GM23248 (cell line): ENCODE data around the gene RER1. TPM values are rescaled to one million over a fixed set of nuclear protein-coding genes. Genes with fewer than 3 reads are reported as not detected.

Experiments used
- DNase-seq: peaks from one replicate; pipeline ENCODE4 v3.0.0-alpha.2; 2015
- H2AFZ ChIP-seq: fragments of 200-600 bp; sonication (generic); 2 replicates; pipeline ENCODE4 v1.6.1; 2016; ENCODE audit warnings: antibody characterized with exemption
- H3F3A ChIP-seq: fragments of 200-600 bp; sonication (generic); 2 replicates; pipeline ENCODE4 v1.6.1; 2016; ENCODE audit warnings: mild to moderate bottlenecking, antibody characterized with exemption, mixed run types; ENCODE audit not compliant: insufficient read depth
- H3K27ac ChIP-seq: fragments of 200-600 bp; sonication (generic); 2 replicates; pipeline ENCODE4 v1.5.1; 2016; ENCODE audit warnings: mild to moderate bottlenecking
- H3K27me3 ChIP-seq: fragments of 200-600 bp; sonication (generic); replicated peaks from 2 replicates; pipeline ENCODE4 v1.6.1; 2016; ENCODE audit warnings: mild to moderate bottlenecking; ENCODE audit not compliant: insufficient read depth
- H3K36me3 ChIP-seq: fragments of 200-600 bp; sonication (generic); 2 replicates; pipeline ENCODE4 v1.6.1; 2016; ENCODE audit warnings: low read depth, mild to moderate bottlenecking
- H3K4me1 ChIP-seq: fragments of 200-600 bp; sonication (generic); 2 replicates; pipeline ENCODE4 v1.6.1; 2016; ENCODE audit warnings: mild to moderate bottlenecking; ENCODE audit not compliant: insufficient read depth
- H3K4me2 ChIP-seq: fragments of 200-600 bp; sonication (generic); one replicate; pipeline ENCODE4 v1.6.1; 2016; ENCODE audit warnings: mild to moderate bottlenecking; ENCODE audit not compliant: unreplicated experiment
- H3K4me3 ChIP-seq: fragments of 200-600 bp; sonication (generic); 2 replicates; pipeline ENCODE4 v1.5.1; 2016; ENCODE audit warnings: mild to moderate bottlenecking
- H3K79me2 ChIP-seq: fragments of 200-600 bp; sonication (generic); 2 replicates; pipeline ENCODE4 v1.6.1; 2016; ENCODE audit warnings: mild to moderate bottlenecking; ENCODE audit not compliant: insufficient read depth
- H3K9ac ChIP-seq: fragments of 200-600 bp; sonication (generic); 2 replicates; pipeline ENCODE4 v1.6.1; 2016; ENCODE audit warnings: mild to moderate bottlenecking
- H3K9me2 ChIP-seq: fragments of 200-600 bp; sonication (generic); 2 replicates; pipeline ENCODE4 v1.6.1; 2016; ENCODE audit warnings: mixed run types, mild to moderate bottlenecking, moderate library complexity; ENCODE audit not compliant: insufficient read depth
- H3K9me3 ChIP-seq: fragments of 200-600 bp; sonication (generic); one replicate; pipeline ENCODE4 v1.6.1; 2017; ENCODE audit warnings: low read depth
- H4K20me1 ChIP-seq: fragments of 200-600 bp; sonication (generic); 2 replicates; pipeline ENCODE4 v1.6.0; 2016; ENCODE audit not compliant: insufficient read depth
- EZH2 ChIP-seq: fragments of 200-600 bp; sonication (generic); IDR thresholded peaks from 2 replicates; pipeline ENCODE4 v1.6.1; 2018; ENCODE audit warnings: antibody characterized with exemption, mild to moderate bottlenecking; ENCODE audit not compliant: insufficient read depth, poor library complexity, severe bottlenecking
- EZH2phosphoT487 ChIP-seq: fragments of 200-600 bp; sonication (generic); IDR thresholded peaks from 2 replicates; pipeline ENCODE4 v1.6.1; 2018; ENCODE audit warnings: antibody characterized with exemption, moderate library complexity, mild to moderate bottlenecking, low read depth; ENCODE audit not compliant: insufficient read depth
- WGBS, 2 experiments: methylation state at CpG; one replicate each; pipeline ENCODE4 v1.1.6; 2015 to 2017; ENCODE audit warnings: low lambda C conversion rate in 2 of 2, low coverage in 1 of 2; ENCODE audit errors: missing lambda C conversion rate in 2 of 2; 5-methylcytosine and 5-hydroxymethylcytosine counted together
- in situ Hi-C: fragments of 300-500 bp; cut with MboI; formaldehyde crosslinking; loops from 2 replicates; pipeline ENCODE4 v1.15.0; 2020
- polyA plus RNA-seq: library from polyadenylated mRNA; unstranded; fragments of >200 nt; fragmentation: Nextera tagmentation; extraction: Ambion mirVana; gene quantifications from 2 replicates; pipeline ENCODE4 v1.2.1, GENCODE V29; 2016
- total RNA-seq: library from RNA; depleted of rRNA; stranded (reverse); fragments of >200 nt; shearing (Covaris generic); gene quantifications from 2 replicates; pipeline ENCODE4 v1.2.3, GENCODE V29; 2014

Gene RER1
- total and polyA plus RNA-seq, 2 experiments from 2014 or later = 135 to 331 TPM

GRCh38 chr1:2379733-2380404 is 11.8 kb upstream of the RER1 start:
- no peaks in the 10 kb centered on the region for H3K9me2 ChIP-seq
- no peaks in the 10 kb centered on the region for H3K36me3 ChIP-seq
- 83 to 86% methylated on average over 22 to 23 of the region's 23 CpGs for WGBS, 2 experiments
- TF ChIP-seq EZH2 (no peak), EZH2phosphoT487 (no peak)
- H3K27ac ChIP-seq = no peak overlapping the region
- H3K4me2 ChIP-seq = no peak overlapping the region
- DNase-seq = no peak
- no peaks in the 10 kb centered on the region for H3K27me3 ChIP-seq
- H3K9ac ChIP-seq = no peak overlapping the region
- in situ Hi-C loops = no loop called here
- H3F3A ChIP-seq = no peaks in the 10 kb centered on the region
- H3K4me1 ChIP-seq = no peaks in the 10 kb centered on the region
- H4K20me1 ChIP-seq = no peaks in the 10 kb centered on the region
- H3K9me3 ChIP-seq = no peaks in the 10 kb centered on the region
- no peak overlapping the region for H3K4me3 ChIP-seq
- no peaks in the 10 kb centered on the region for H3K79me2 ChIP-seq
- no peak overlapping the region for H2AFZ ChIP-seq

DNA sequence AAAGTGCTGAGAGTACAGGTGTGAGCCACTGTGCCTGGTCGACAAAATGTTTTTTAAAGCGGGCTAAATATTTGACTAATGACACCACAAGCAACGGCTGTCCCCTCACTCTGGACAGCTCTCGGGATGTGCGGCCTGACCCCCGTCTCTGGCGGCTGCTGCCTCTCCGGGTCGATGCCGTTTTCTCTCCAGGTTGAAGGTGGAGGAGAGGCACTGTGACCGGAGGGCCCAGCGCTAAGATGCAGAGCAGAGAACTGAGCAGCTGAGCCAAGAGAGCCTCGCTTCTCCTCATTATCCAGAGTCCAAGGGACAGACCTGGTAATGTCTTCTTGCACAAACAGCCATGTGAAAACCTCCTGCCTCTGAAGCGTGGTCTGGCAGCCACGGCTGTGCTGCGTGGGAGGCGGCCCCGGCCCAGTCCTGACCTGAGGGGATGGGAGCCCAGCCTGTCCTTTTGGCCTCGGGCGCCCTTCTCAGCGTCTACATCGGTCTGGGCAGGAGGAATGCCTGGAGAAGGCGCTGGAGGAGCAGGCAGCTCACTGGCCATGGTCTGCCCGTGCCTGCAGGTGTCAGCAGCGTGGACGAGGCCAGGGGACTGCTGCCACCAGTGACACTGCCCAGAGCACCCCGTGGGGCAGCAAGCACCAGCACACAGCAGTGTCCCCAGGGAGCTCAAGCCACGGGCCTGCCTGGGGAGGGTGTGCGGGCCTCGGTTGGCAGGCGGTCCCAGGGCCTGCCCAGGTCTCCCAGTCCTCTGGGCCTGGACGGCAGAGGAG is 10.6 kb upstream of the RER1 start:
- Histone ChIP-seq H4K20me1 (no peaks in the 10 kb centered on the region), H3K9ac (no peak overlapping the region), H3K79me2 (no peaks in the 10 kb centered on the region), H3F3A (no peaks in the 10 kb centered on the region), H3K9me3 (no peaks in the 10 kb centered on the region), H3K4me3 (no peak overlapping the region), H3K9me2 (no peaks in the 10 kb centered on the region), H3K27ac (no peak overlapping the region), H2AFZ (no peak overlapping the region), H3K4me1 (no peaks in the 10 kb centered on the region), H3K36me3 (no peaks in the 10 kb centered on the region), H3K27me3 (no peaks in the 10 kb centered on the region), H3K4me2 (no peak overlapping the region)
- 76 to 80% methylated on average over 30 to 32 of the region's 32 CpGs for WGBS, 2 experiments
- in situ Hi-C loops = no loop called here
- DNase-seq = no peak
- TF ChIP-seq EZH2 (no peak), EZH2phosphoT487 (no peak)

GRCh38 chr1:2381741-2382620 is 9.7 kb upstream of the RER1 start:
- Histone ChIP-seq H3K9ac (no peak overlapping the region), H3K79me2 (no peaks in the 10 kb centered on the region), H2AFZ (no peak overlapping the region), H3K4me3 (no peak overlapping the region), H3K4me1 (no peaks in the 10 kb centered on the region), H3K27ac (no peak overlapping the region), H3F3A (no peaks in the 10 kb centered on the region), H3K4me2 (no peak overlapping the region), H3K9me3 (no peaks in the 10 kb centered on the region), H3K27me3 (no peaks in the 10 kb centered on the region), H3K36me3 (no peaks in the 10 kb centered on the region), H3K9me2 (no peaks in the 10 kb centered on the region), H4K20me1 (no peaks in the 10 kb centered on the region)
- in situ Hi-C loops = no loop called here
- peak; percentile 91 for DNase-seq
- TF ChIP-seq EZH2phosphoT487 (no peak), EZH2 (no peak)
- WGBS, 2 experiments = 42 to 52% methylated on average over 24 to 25 of the region's 28 CpGs

- in situ Hi-C loops = no loop called here
- 54 to 55% methylated on average over 12 to 13 of the region's 13 CpGs for WGBS, 2 experiments
These were observed 8.8 kb upstream of the RER1 start for GRCh38 chr1:2382621-2383361.

More at GRCh38 chr1:2382621-2383361, 8.8 kb upstream of the RER1 start:
- Histone ChIP-seq H3K4me3 (no peak overlapping the region), H3K36me3 (no peaks in the 10 kb centered on the region; the same call in 1 of the 2 replicates), H3K9ac (no peak overlapping the region), H3K9me2 (no peaks in the 10 kb centered on the region), H3K4me1 (no peaks in the 10 kb centered on the region), H3K79me2 (no peaks in the 10 kb centered on the region), H3F3A (no peaks in the 10 kb centered on the region), H2AFZ (no peak overlapping the region), H3K27me3 (no peaks in the 10 kb centered on the region), H3K9me3 (no peaks in the 10 kb centered on the region), H4K20me1 (no peaks in the 10 kb centered on the region), H3K27ac (no peak overlapping the region), H3K4me2 (no peak overlapping the region)
- peak; percentile 64 for DNase-seq
- TF ChIP-seq EZH2phosphoT487 (no peak), EZH2 (no peak)
